H9 (cell line): Measurements from ENCODE around the gene PALD1. TPM values are rescaled to one million over a fixed set of nuclear protein-coding genes. Genes with fewer than 3 reads are reported as not detected.
A peak's percentile ranks its signal among the peaks of the same experiment; 100 is the strongest.

ENCODE experiments used
- DNase-seq: peaks from one replicate; pipeline ENCODE4 v3.0.0-alpha.2; 2017
- H2AFZ ChIP-seq: one replicate; pipeline ENCODE4 v1.6.1; 2013; ENCODE audit warnings: mild to moderate bottlenecking, low read length, control low read depth, moderate library complexity
- H2AK5ac ChIP-seq: 2 replicates; pipeline ENCODE4 v1.6.1; 2013; ENCODE audit warnings: low read length, control low read depth, mixed read lengths; ENCODE audit not compliant: insufficient read length
- H2BK120ac ChIP-seq: one replicate; pipeline ENCODE4 v1.6.1; 2013; ENCODE audit warnings: low read depth, mild to moderate bottlenecking, low read length, control low read depth, inconsistent platforms; ENCODE audit not compliant: poor library complexity, severe bottlenecking
- H2BK12ac ChIP-seq: 2 replicates; pipeline ENCODE4 v1.6.1; 2013; ENCODE audit warnings: low read length, control low read depth, mixed read lengths, low read depth; ENCODE audit not compliant: insufficient read length
- H2BK15ac ChIP-seq: 2 replicates; pipeline ENCODE4 v1.6.1; 2013; ENCODE audit warnings: low read depth, low read length, control low read depth
- H2BK20ac ChIP-seq: one replicate; pipeline ENCODE4 v1.6.1; 2013; ENCODE audit warnings: low read depth, mild to moderate bottlenecking, low read length, control low read depth, inconsistent platforms; ENCODE audit not compliant: poor library complexity, severe bottlenecking
- H2BK5ac ChIP-seq: 2 replicates; pipeline ENCODE4 v1.6.1; 2013; ENCODE audit warnings: low read length, control low read depth, mixed read lengths; ENCODE audit not compliant: insufficient read length
- H3K14ac ChIP-seq: 2 replicates; pipeline ENCODE4 v1.6.1; 2013; ENCODE audit warnings: low read length, control low read depth; ENCODE audit not compliant: insufficient read depth
- H3K18ac ChIP-seq: 2 replicates; pipeline ENCODE4 v1.6.1; 2013; ENCODE audit warnings: low read depth, mild to moderate bottlenecking, mixed read lengths, low read length, control low read depth; ENCODE audit not compliant: insufficient read length
- H3K23ac ChIP-seq: 2 replicates; pipeline ENCODE4 v1.6.1; 2013; ENCODE audit warnings: low read length, control low read depth, mixed read lengths, low read depth; ENCODE audit not compliant: insufficient read length
- H3K23me2 ChIP-seq: 2 replicates; pipeline ENCODE4 v1.6.1; 2013; ENCODE audit warnings: low read depth, mild to moderate bottlenecking, mixed read lengths, low read length, control low read depth; ENCODE audit not compliant: insufficient read length, poor library complexity, severe bottlenecking
- H3K27ac ChIP-seq: 2 replicates; pipeline ENCODE4 v1.5.1; 2013; ENCODE audit warnings: low read length, control low read depth, mixed read lengths, low read depth; ENCODE audit not compliant: insufficient read length
- H3K27me3 ChIP-seq: 2 replicates; pipeline ENCODE4 v1.6.1; 2013; ENCODE audit warnings: low read length, control low read depth, inconsistent platforms; ENCODE audit not compliant: insufficient read depth
- H3K4ac ChIP-seq: 2 replicates; pipeline ENCODE4 v1.6.1; 2013; ENCODE audit warnings: low read depth, mild to moderate bottlenecking, control low read depth, inconsistent platforms, low read length, moderate library complexity
- H3K4me1 ChIP-seq: 2 replicates; pipeline ENCODE4 v1.6.1; 2013; ENCODE audit warnings: low read length, control low read depth, inconsistent platforms; ENCODE audit not compliant: insufficient read depth
- H3K4me2 ChIP-seq: 2 replicates; pipeline ENCODE4 v1.6.1; 2013; ENCODE audit warnings: low read length, control low read depth, mixed read lengths; ENCODE audit not compliant: insufficient read length, insufficient read depth
- H3K56ac ChIP-seq: 2 replicates; pipeline ENCODE4 v1.6.1; 2013; ENCODE audit warnings: low read depth, mild to moderate bottlenecking, mixed read lengths, low read length, control low read depth; ENCODE audit not compliant: insufficient read length
- H3K79me1 ChIP-seq: 2 replicates; pipeline ENCODE4 v1.6.1; 2013; ENCODE audit warnings: low read depth, mild to moderate bottlenecking, moderate library complexity, low read length, control low read depth, inconsistent platforms; ENCODE audit not compliant: insufficient read depth, poor library complexity, severe bottlenecking
- H3K79me2 ChIP-seq: 2 replicates; pipeline ENCODE4 v1.6.1; 2013; ENCODE audit warnings: low read length, control low read depth, inconsistent platforms; ENCODE audit not compliant: insufficient read depth
- H3K9ac ChIP-seq: 2 replicates; pipeline ENCODE4 v1.6.1; 2013; ENCODE audit warnings: low read length, control low read depth, mixed read lengths; ENCODE audit not compliant: insufficient read length; ENCODE audit errors: extremely low read depth
- H3K9me3 ChIP-seq: one replicate; pipeline ENCODE4 v1.6.1; 2013; ENCODE audit warnings: low read depth, low read length, inconsistent platforms; ENCODE audit not compliant: control insufficient read depth
- H3T11ph ChIP-seq: one replicate; pipeline ENCODE4 v1.6.1; 2013; ENCODE audit warnings: mild to moderate bottlenecking, low read length, control low read depth, inconsistent platforms
- H4K20me1 ChIP-seq: one replicate; pipeline ENCODE4 v1.6.1; 2013; ENCODE audit not compliant: control insufficient read depth, insufficient read length, insufficient read depth
- H4K5ac ChIP-seq: 2 replicates; pipeline ENCODE4 v1.6.1; 2013; ENCODE audit warnings: low read depth, mild to moderate bottlenecking, mixed read lengths, low read length, control low read depth; ENCODE audit not compliant: insufficient read length
- H4K8ac ChIP-seq: replicated peaks from 2 replicates; pipeline ENCODE4 v1.6.1; 2013; ENCODE audit warnings: low read length, control low read depth, mixed read lengths, low read depth; ENCODE audit not compliant: insufficient read length
- H4K91ac ChIP-seq: 2 replicates; pipeline ENCODE4 v1.6.1; 2013; ENCODE audit warnings: low read depth, mild to moderate bottlenecking, moderate library complexity, mixed read lengths, low read length, control low read depth; ENCODE audit not compliant: insufficient read length
- H3K27ac Mint-ChIP-seq, 3 experiments: 2 replicates in 2 of 3; 3 replicates in 1 of 3; pipeline ENCODE4 v1.8.0; 2020 to 2021; ENCODE audit warnings: mixed read lengths in 3 of 3, mild to moderate bottlenecking in 1 of 3, moderate library complexity in 1 of 3
- H3K27me3 Mint-ChIP-seq: 2 replicates; pipeline ENCODE4 v1.8.0; 2021; ENCODE audit warnings: low read depth, mild to moderate bottlenecking, moderate library complexity, mixed read lengths
- H3K36me3 Mint-ChIP-seq, 3 experiments: 2 replicates in 2 of 3; 3 replicates in 1 of 3; pipeline ENCODE4 v1.8.0; 2020 to 2021; ENCODE audit warnings: low read depth in 3 of 3, mixed read lengths in 3 of 3; ENCODE audit not compliant: insufficient read depth in 1 of 3
- H3K4me1 Mint-ChIP-seq, 2 experiments: 2 replicates each; pipeline ENCODE4 v1.8.0; 2020; ENCODE audit warnings: mixed read lengths in 2 of 2
- H3K4me3 Mint-ChIP-seq, 2 experiments: 2 replicates in 1 of 2; 3 replicates in 1 of 2; pipeline ENCODE4 v1.8.0; 2020 to 2021; ENCODE audit warnings: mild to moderate bottlenecking in 2 of 2, mixed read lengths in 2 of 2, moderate library complexity in 1 of 2
- H3K9me3 Mint-ChIP-seq, 2 experiments: 2 replicates in 1 of 2; 3 replicates in 1 of 2; pipeline ENCODE4 v1.8.0; 2020; ENCODE audit warnings: mild to moderate bottlenecking in 2 of 2, mixed read lengths in 2 of 2, moderate library complexity in 1 of 2
- WGBS: extraction: QIAGEN DNeasy Blood & Tissue Kit; methylation state at CpG from one replicate; pipeline ENCODE4 v1.1.7; 2013; ENCODE audit warnings: missing lambda C conversion rate, low lambda C conversion rate, mixed read lengths; ENCODE audit not compliant: insufficient read length; ENCODE audit errors: extremely low coverage; 5-methylcytosine and 5-hydroxymethylcytosine counted together
- total RNA-seq: library from RNA; stranded (reverse); gene quantifications from 2 replicates; pipeline ENCODE4 v1.2.1, GENCODE V29; 2021
- TF ChIP-seq, protein P1 (sequence below): fragments of 200-600 bp; sonication (generic); conservative IDR thresholded peaks from 3 replicates; pipeline ENCODE4 v1.8.0; 2021; ENCODE audit warnings: antibody characterized with exemption, mild to moderate bottlenecking

PALD1 gene
- total RNA-seq, 1 experiment from 2014 or later = 21.1 TPM

DNA sequence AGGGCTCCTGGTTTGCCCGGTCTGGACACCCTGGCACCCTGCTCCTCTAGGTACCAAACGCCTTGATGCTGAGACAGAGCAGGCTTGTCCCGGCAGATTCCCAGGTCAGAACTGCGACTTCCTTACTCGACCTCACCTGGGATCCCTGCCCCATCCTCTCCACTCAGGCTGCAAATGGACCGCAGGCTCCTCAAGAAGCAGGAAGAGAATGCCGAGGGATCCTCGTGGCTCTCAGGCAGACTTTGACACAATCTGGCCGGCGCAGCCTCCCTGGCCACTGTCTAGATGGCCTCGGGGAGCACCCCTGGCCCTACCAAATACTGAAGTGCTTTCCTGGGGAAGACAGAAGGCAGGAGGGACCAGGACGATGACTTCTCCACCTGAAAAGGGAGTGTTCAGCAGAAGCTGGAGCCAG, 36.7 kb upstream of the PALD1 start:
- no peak overlapping the region for H3T11ph ChIP-seq
- H3K4ac ChIP-seq = no peak overlapping the region
- Mint-ChIP-seq H3K9me3 (peaks cover 0 to 4% of the 10 kb centered on the region in 2 experiments; a peak in 2 of 5 replicates), H3K4me1 (peaks cover 50 to 55% of the 10 kb centered on the region in 2 experiments), H3K4me3 (peak overlapping the region; percentile 74 to 75), H3K27me3 (peaks cover 50% of the 10 kb centered on the region), H3K27ac (peak overlapping the region in 1 of 3 experiments; percentile 14; a peak in 1 of 7 replicates), H3K36me3 (peaks cover 0 to 23% (median 2%) of the 10 kb centered on the region in 3 experiments; a peak in 2 of 7 replicates)
- no peak overlapping the region for H3K23ac ChIP-seq
- peaks cover 14% of the 10 kb centered on the region for H3K23me2 ChIP-seq
- no CpG with 5 or more reads among the region's 12 CpGs for WGBS
- H2AK5ac ChIP-seq = no peak overlapping the region
- no peak overlapping the region for H2BK120ac ChIP-seq
- H3K9me3 ChIP-seq = no peaks in the 10 kb centered on the region
- H2BK20ac ChIP-seq = no peak overlapping the region
- peaks cover 7% of the 10 kb centered on the region; the same call in 1 of the 2 replicates for H3K27me3 ChIP-seq
- no peak overlapping the region for H4K8ac ChIP-seq
- H3K27ac ChIP-seq = no peak overlapping the region
- peaks cover 9% of the 10 kb centered on the region; the same call in 1 of the 2 replicates for H3K4me1 ChIP-seq
- H2BK15ac ChIP-seq = no peak overlapping the region
- no peak overlapping the region for H2BK12ac ChIP-seq
- no peaks in the 10 kb centered on the region for H4K20me1 ChIP-seq
- no peak for DNase-seq
- no peak overlapping the region for H4K5ac ChIP-seq
- H3K18ac ChIP-seq = peak overlapping the region; percentile 3
- H2BK5ac ChIP-seq = no peak overlapping the region
- peak overlapping the region; percentile 66 for H3K4me2 ChIP-seq
- no peaks in the 10 kb centered on the region for H3K79me1 ChIP-seq
- no peak overlapping the region for H3K9ac ChIP-seq
- TF ChIP-seq, protein P1, sequence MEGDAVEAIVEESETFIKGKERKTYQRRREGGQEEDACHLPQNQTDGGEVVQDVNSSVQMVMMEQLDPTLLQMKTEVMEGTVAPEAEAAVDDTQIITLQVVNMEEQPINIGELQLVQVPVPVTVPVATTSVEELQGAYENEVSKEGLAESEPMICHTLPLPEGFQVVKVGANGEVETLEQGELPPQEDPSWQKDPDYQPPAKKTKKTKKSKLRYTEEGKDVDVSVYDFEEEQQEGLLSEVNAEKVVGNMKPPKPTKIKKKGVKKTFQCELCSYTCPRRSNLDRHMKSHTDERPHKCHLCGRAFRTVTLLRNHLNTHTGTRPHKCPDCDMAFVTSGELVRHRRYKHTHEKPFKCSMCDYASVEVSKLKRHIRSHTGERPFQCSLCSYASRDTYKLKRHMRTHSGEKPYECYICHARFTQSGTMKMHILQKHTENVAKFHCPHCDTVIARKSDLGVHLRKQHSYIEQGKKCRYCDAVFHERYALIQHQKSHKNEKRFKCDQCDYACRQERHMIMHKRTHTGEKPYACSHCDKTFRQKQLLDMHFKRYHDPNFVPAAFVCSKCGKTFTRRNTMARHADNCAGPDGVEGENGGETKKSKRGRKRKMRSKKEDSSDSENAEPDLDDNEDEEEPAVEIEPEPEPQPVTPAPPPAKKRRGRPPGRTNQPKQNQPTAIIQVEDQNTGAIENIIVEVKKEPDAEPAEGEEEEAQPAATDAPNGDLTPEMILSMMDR = no peak
- H3K79me2 ChIP-seq = peaks cover 3% of the 10 kb centered on the region; the same call in 1 of the 2 replicates
- no peak overlapping the region for H2AFZ ChIP-seq
- H3K14ac ChIP-seq = 0 out of 2 replicates have a peak overlapping the region, but pooled peaks have one; percentile 2
- H4K91ac ChIP-seq = no peak overlapping the region
- H3K56ac ChIP-seq = no peak overlapping the region
